22Rv1 (cell line): ENCODE results near the gene TUFT1.
A peak's percentile ranks its signal among the peaks of the same experiment; 100 is the strongest.

Source experiments
- H3K27ac ChIP-seq: fragments of 450-650 bp; 2 replicates; pipeline ENCODE4 v1.5.1; 2017
- CTCF ChIP-seq: fragments of 450-650 bp; IDR thresholded peaks from 2 replicates; pipeline ENCODE4 v1.5.1; 2017; ENCODE audit warnings: mild to moderate bottlenecking
- ZFX ChIP-seq: fragments of 450-650 bp; IDR thresholded peaks from 2 replicates; pipeline ENCODE4 v1.6.1; 2017; ENCODE audit warnings: antibody characterized with exemption, borderline replicate concordance

TUFT1 gene

GRCh38 chr1:151539321-151540020, 638 bp upstream of the TUFT1 start:
- peak overlapping the region; percentile 100 for H3K27ac ChIP-seq
- TF ChIP-seq ZFX: no peak
- TF ChIP-seq CTCF: no peak

- no peak for TF ChIP-seq ZFX
- no peak for TF ChIP-seq CTCF
- peak overlapping the region; percentile 100 for H3K27ac ChIP-seq
These were observed 871 bp downstream of the TUFT1 start for GRCh38 chr1:151540982-151541377.

GRCh38 chr1:151541752-151542151, 1.6 kb downstream of the TUFT1 start:
- TF ChIP-seq CTCF (no peak), ZFX (no peak)
- H3K27ac ChIP-seq: no peak overlapping the region

- H3K27ac ChIP-seq: no peak overlapping the region
- TF ChIP-seq ZFX (no peak), CTCF (no peak)
These were observed 2.6 kb downstream of the TUFT1 start for GRCh38 chr1:151542710-151543129.

GRCh38 chr1:151545542-151545941, 5.4 kb downstream of the TUFT1 start:
- TF ChIP-seq ZFX: no peak
- no peak for TF ChIP-seq CTCF
- H3K27ac ChIP-seq: no peak overlapping the region

- TF ChIP-seq ZFX: no peak
- TF ChIP-seq CTCF: no peak
- no peak overlapping the region for H3K27ac ChIP-seq
These were observed 6.2 kb downstream of the TUFT1 start for GRCh38 chr1:151546011-151546925.
